HG03064 (cell line): Measurements from ENCODE around the gene SORCS3.

Experiments
- ATAC-seq: cut with Tn5 transposase; IDR thresholded peaks from one replicate; pipeline ENCODE4 v1.9.1; 2021; ENCODE audit warnings: low read depth; ENCODE audit not compliant: unreplicated experiment

SORCS3 gene

GRCh38 chr10:104643303-104643663 lies 2.2 kb downstream of the SORCS3 start:
- ATAC-seq: no peak

GRCh38 chr10:104646146-104646545 lies 5.1 kb downstream of the SORCS3 start:
- no peak for ATAC-seq

- ATAC-seq: no peak
These were observed 7.3 kb downstream of the SORCS3 start for GRCh38 chr10:104648421-104648820.

GRCh38 chr10:104650072-104650471 lies 9.0 kb downstream of the SORCS3 start:
- no peak for ATAC-seq

GRCh38 chr10:104650635-104651331 lies 9.7 kb downstream of the SORCS3 start:
- no peak for ATAC-seq

- no peak for ATAC-seq
These were observed 15.9 kb downstream of the SORCS3 start for GRCh38 chr10:104657036-104657435.

- ATAC-seq: no peak
These were observed 16.4 kb downstream of the SORCS3 start for GRCh38 chr10:104657457-104657856.

GRCh38 chr10:104658067-104658466 lies 17.0 kb downstream of the SORCS3 start:
- ATAC-seq: no peak

GRCh38 chr10:104659809-104660208 lies 18.7 kb downstream of the SORCS3 start:
- ATAC-seq: no peak

GRCh38 chr10:104663076-104663475 lies 22.0 kb downstream of the SORCS3 start:
- ATAC-seq: no peak

- no peak for ATAC-seq
These were observed 22.5 kb downstream of the SORCS3 start for GRCh38 chr10:104663563-104663962.

- no peak for ATAC-seq
These were observed 23.1 kb downstream of the SORCS3 start for GRCh38 chr10:104664205-104664604.

GRCh38 chr10:104665174-104665573 lies 24.1 kb downstream of the SORCS3 start:
- no peak for ATAC-seq

- ATAC-seq: no peak
These were observed 25.0 kb downstream of the SORCS3 start for GRCh38 chr10:104666106-104666505.

GRCh38 chr10:104676874-104677273 lies 35.8 kb downstream of the SORCS3 start:
- no peak for ATAC-seq

GRCh38 chr10:104678658-104679057 lies 37.6 kb downstream of the SORCS3 start:
- no peak for ATAC-seq

GRCh38 chr10:104680467-104681401 lies 39.6 kb downstream of the SORCS3 start:
- ATAC-seq: no peak

- ATAC-seq: no peak
These were observed 40.4 kb downstream of the SORCS3 start for GRCh38 chr10:104681485-104681884.

- ATAC-seq: no peak
These were observed 42.5 kb downstream of the SORCS3 start for GRCh38 chr10:104683567-104683966.

- ATAC-seq: no peak
These were observed 45.7 kb downstream of the SORCS3 start for GRCh38 chr10:104686829-104687228.

- ATAC-seq: no peak
These were observed 47.4 kb downstream of the SORCS3 start for GRCh38 chr10:104688251-104689042.
